NT2/D1 (cell line): Measurements from ENCODE around the gene VTI1A.

Experiments used
- YY1 ChIP-seq: IDR thresholded peaks from 2 replicates; pipeline ENCODE4 v1.6.1; 2011; ENCODE audit not compliant: insufficient read length, insufficient read depth
- ZNF274 ChIP-seq: IDR thresholded peaks from 2 replicates; pipeline ENCODE4 v1.6.1; 2011; ENCODE audit warnings: mild to moderate bottlenecking, low read depth, low read length

DNA sequence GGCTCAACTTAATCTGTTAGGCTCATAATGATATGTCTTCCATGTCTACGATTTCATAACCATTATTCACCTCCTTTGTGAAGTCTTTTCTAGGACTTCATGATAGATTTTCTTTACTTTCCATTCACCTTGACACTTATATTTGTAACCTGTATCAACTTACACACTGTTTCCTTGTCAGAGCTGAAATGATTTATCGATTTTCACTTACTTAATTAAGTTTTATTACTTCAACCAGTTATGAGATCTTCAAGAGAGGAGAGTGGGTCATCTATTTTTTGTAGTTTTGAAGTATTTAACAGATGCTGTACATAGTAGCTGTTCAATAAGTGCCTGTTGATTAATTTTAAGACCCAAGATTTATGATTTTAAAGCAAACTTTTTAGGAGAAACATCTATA lies 37.4 kb downstream of the VTI1A start:
- no peak for TF ChIP-seq ZNF274
- TF ChIP-seq YY1 = no peak
